Cardiac muscle cell (in vitro differentiated cells and primary cell): Measurements from ENCODE around the gene TNS4. TPM values are rescaled to one million over a fixed set of nuclear protein-coding genes. Genes with fewer than 3 reads are reported as not detected.

Experiments used
- DNase-seq, 2 donors: peaks; one replicate each; pipeline versions ENCODE4 v3.0.0 to v3.0.0-alpha.2; 2010 to 2017; ENCODE audit warnings: low read depth in 1 of 2, low spot score in 1 of 2
- H3K27ac ChIP-seq: fragments of 200-600 bp; sonication (generic); 2 replicates; pipeline ENCODE4 v1.5.1; 2016
- H3K27me3 ChIP-seq: fragments of 200-600 bp; sonication (generic); 2 replicates; pipeline ENCODE4 v1.6.0; 2016; ENCODE audit warnings: control low read depth
- H3K36me3 ChIP-seq: fragments of 200-600 bp; sonication (generic); 2 replicates; pipeline ENCODE4 v1.5.1; 2016; ENCODE audit warnings: control low read depth
- H3K4me1 ChIP-seq: fragments of 200-600 bp; sonication (generic); 2 replicates; pipeline ENCODE4 v1.8.1; 2017; ENCODE audit warnings: low read depth, mild to moderate bottlenecking, mixed run types
- H3K4me3 ChIP-seq: fragments of 200-600 bp; sonication (generic); 2 replicates; pipeline ENCODE4 v1.5.1; 2016; ENCODE audit warnings: mild to moderate bottlenecking
- H3K9me3 ChIP-seq: fragments of 200-600 bp; sonication (generic); 2 replicates; pipeline ENCODE4 v1.5.1; 2017; ENCODE audit warnings: low read depth, mild to moderate bottlenecking, control low read depth
- CTCF ChIP-seq: IDR thresholded peaks from 2 replicates; pipeline ENCODE4 v1.5.1; 2012; ENCODE audit warnings: low read depth, mild to moderate bottlenecking, low read length
- polyA plus RNA-seq: library from polyadenylated mRNA; unstranded; fragments of >200 nt; fragmentation: Nextera tagmentation; extraction: Ambion mirVana; gene quantifications from 2 replicates; pipeline ENCODE4 v1.2.1, GENCODE V29; 2016
- total RNA-seq: library from RNA; depleted of rRNA; stranded (reverse); fragments of >200 nt; gene quantifications from 2 replicates; pipeline ENCODE4 v1.2.3, GENCODE V29; 2016

Gene TNS4
- total and polyA plus RNA-seq, 2 experiments from 2014 or later: not detected

DNA sequence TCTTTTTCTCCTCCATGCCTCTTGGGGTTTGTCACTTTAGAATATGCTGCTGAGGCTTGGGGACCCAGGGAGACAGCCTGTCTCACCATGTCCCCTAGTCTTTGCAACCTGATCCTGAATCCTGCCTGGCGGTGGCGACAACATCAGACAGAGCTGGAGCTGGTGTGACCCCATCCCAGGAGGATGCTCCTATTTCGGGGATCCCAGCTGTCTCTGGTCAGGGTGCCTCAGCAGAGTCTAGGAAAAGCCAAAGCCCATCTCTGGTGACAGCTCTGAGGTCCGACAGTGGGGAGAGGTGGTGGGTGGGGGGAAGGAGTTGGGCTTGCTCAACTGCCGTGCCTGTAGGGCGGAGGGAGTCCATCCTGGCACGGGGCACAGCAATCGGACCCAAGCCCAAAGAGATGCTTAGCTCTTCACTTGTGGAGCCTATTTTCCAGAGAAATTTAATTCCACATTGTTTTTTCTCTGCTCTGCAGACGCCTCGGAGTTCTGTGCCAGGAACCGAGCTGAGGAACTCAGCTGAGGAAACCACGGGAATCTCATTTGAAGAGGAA is 10.3 kb upstream of the TNS4 start:
- Histone ChIP-seq H3K27ac (no peak overlapping the region), H3K4me1 (peaks cover under 1% of the 10 kb centered on the region), H3K27me3 (no peaks in the 10 kb centered on the region), H3K36me3 (no peaks in the 10 kb centered on the region), H3K9me3 (no peaks in the 10 kb centered on the region), H3K4me3 (no peak overlapping the region)
- no peak for DNase-seq
- TF ChIP-seq CTCF: no peak

- no peak for DNase-seq
- peaks cover 4% of the 10 kb centered on the region for H3K4me1 ChIP-seq
- no peaks in the 10 kb centered on the region for H3K27me3 ChIP-seq
- H3K36me3 ChIP-seq: no peaks in the 10 kb centered on the region
- no peaks in the 10 kb centered on the region for H3K9me3 ChIP-seq
- no peak overlapping the region for H3K27ac ChIP-seq
- TF ChIP-seq CTCF: no peak
- H3K4me3 ChIP-seq: no peak overlapping the region
Measured at GRCh38 chr17:40511136-40511535, 9.7 kb upstream of the TNS4 start.

- no peaks in the 10 kb centered on the region for H3K36me3 ChIP-seq
- H3K27ac ChIP-seq: no peak overlapping the region
- H3K4me3 ChIP-seq: no peak overlapping the region
- no peak for TF ChIP-seq CTCF
- H3K27me3 ChIP-seq: no peaks in the 10 kb centered on the region
- no peak for DNase-seq
- no peaks in the 10 kb centered on the region for H3K9me3 ChIP-seq
- peaks cover 4% of the 10 kb centered on the region for H3K4me1 ChIP-seq
Measured at GRCh38 chr17:40510328-40510648, 8.9 kb upstream of the TNS4 start.

DNA sequence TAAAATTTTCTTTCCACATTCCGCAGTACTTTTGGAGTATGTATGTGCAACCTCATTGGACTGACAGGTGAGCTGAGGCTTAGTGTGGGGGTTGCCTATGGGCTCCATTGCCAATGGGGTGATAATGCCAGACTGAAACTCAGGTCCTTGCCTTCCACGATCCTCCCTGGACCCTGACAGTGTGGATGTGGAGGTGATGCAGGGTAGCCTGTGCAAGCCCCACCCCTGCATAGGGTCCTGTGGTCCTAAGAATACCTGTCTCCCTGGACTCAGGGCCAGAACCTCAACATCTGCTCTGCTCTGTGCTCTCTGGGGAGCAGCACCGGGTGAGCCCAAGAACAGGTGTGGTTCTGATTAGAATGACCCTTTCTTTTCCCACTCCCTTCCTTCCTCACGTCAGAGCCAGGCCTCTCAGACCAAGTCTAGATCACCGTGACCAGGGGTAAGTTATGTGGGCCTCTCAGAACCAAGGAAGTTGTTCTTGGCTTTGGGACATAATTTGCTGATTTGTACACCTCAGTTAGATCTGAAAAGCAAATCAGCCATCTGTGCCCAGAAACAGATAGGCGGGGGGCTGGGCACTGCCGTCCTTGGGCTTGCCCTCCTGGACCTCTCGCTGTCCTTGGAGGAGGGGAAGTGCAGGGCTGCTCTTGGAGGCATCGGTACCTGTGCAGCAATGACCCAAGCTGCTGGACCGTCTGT is 8.4 kb upstream of the TNS4 start:
- no peak for DNase-seq
- Histone ChIP-seq H3K36me3 (no peaks in the 10 kb centered on the region), H3K4me1 (peaks cover 4% of the 10 kb centered on the region), H3K27me3 (no peaks in the 10 kb centered on the region), H3K4me3 (no peak overlapping the region), H3K9me3 (no peaks in the 10 kb centered on the region), H3K27ac (no peak overlapping the region)
- TF ChIP-seq CTCF: no peak

DNA sequence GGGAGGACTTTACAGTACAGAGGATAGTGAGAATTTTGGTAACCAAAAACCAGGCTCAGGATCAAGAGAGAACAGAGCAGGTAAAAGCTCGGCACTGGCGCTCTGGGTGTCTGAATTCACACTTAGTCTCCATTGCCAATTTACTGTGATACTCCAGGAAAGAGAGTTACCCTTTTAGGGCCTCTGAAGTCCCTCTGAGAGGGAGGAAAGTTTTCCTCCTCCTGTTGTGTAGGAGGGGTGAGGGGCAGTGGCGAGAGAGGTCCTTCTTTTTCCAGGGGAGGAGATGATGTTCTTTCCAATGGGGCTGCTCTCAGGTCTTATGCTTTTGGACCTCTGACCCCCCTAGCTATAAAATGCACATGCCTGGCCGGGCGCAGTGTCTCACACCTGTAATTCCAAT is 5.4 kb upstream of the TNS4 start:
- no peaks in the 10 kb centered on the region for H3K27me3 ChIP-seq
- H3K9me3 ChIP-seq: no peaks in the 10 kb centered on the region
- TF ChIP-seq CTCF: no peak
- H3K36me3 ChIP-seq: no peaks in the 10 kb centered on the region
- H3K27ac ChIP-seq: no peak overlapping the region
- DNase-seq: no peak
- no peak overlapping the region for H3K4me3 ChIP-seq
- H3K4me1 ChIP-seq: peaks cover 4% of the 10 kb centered on the region
